Myometrial cell (primary cell): ENCODE data around the gene ZNF605. TPM values are rescaled to one million over a fixed set of nuclear protein-coding genes. Genes with fewer than 3 reads are reported as not detected.

Experiments
- total RNA-seq: library from RNA; depleted of rRNA; stranded (reverse); fragments of >200 nt; gene quantifications from 2 replicates; pipeline ENCODE4 v1.2.3, GENCODE V29; 2015

Gene ZNF605
- 2.1 and 3.5 TPM in 2 replicates for total RNA-seq

DNA sequence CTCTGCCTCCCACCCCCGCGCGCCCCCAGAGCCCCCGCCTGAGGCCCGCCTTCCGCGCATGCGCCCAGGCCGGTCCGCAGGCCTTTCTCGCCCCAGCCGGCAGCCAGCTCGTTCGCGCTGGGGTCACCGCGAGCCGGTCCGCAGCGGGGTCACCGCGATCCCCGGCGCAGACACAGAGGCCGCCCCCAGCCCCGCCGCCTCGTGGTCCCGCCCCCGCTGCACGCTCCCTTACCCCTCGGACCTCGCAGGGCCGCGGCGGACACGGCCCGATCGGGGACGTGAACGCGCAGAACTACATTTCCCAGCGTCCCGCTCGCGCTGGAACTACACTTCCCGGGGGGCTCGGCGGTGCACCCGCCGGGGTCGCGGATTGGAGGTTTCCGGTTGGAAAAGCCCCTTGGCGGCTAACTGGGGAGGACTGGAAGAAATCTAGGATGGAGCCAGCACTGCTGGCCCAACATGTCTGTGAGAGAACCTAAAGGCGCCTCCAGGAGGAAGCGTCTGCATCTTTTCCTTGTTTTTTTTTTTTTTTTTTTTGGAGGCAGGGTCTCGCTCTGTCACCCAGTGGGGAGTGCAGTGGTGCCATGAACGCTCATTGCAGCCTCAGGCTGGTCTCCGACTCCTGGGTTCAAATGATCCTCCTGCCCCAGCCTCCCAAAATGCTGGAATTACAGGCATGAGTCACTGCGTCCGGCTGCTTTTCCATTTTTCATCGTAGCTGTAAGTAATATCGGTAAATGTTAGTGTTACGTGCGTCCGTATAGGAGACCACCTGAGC lies at the start of gene ZNF605:
TSS of gene ZNF605 (minus strand) at position 296 of the 778 bp plus-strand sequence. CDS start 10,671 bp downstream, outside the sequence.

GRCh38 chr12:132986001-132986884 lies 30.1 kb upstream of the ZNF605 start, which contains the start of gene ZNF26:
ZNF26 (plus strand) TSS chr12:132986367; CDS start chr12:132986841, 474 bp downstream.

DNA sequence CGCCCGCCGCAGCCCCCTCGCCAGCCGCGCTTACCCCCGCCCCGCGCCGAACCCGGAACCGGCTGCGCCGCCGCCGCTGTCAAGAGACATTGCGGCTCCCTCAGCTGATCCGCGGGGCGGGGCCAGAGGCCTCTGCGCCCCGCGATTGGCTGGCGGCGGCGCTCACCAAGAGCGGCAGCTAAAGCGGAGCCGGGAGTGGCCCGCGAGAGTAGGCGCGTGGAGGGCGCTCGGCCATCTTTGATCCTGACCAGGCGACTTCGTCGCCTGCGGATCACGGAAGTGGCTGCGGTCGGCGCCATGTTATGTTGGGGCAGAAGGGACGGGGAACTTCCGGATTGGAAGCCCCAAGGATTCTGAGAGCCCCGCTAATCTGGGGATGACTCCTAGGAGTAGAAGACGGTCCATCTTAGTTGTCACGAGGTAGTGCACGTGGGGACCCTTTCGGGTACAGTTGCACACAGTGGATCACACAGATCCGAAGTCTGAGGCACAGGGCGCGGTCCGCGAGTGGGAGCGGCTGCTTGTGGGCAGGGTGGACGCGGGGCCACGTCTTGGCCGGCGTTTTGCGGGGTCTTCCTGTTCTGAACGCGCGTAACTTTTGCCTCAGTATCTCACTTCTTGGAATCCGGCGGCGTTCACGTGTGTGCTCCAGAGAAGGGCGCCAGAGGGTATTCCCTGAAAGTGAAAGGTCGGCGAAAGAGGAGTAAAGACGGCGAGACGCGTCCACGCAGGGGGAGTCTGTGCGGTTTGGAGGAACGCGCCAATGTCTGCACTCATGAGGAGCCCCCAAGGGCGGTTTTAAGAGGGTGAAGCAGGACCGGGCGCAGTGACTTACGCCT lies 68.4 kb downstream of the ZNF605 start, which contains the start of gene CHFR:
TSS of gene CHFR (minus strand) at position 93 of the 839 bp plus-strand sequence. CDS start 277 bp downstream, outside the sequence.

Other genes with a start within 250 kb of the ZNF605 start
- 32.3 and 39.2 TPM in 2 replicates for gene PGAM5, start 245.5 kb downstream of the ZNF605 start, total RNA-seq
- gene ANKLE2, start 194.5 kb downstream of the ZNF605 start, total RNA-seq = 51.3 and 58.5 TPM in 2 replicates
- 58.5 and 74.6 TPM in 2 replicates for gene GOLGA3, start 127.4 kb downstream of the ZNF605 start, total RNA-seq
- 33.5 and 39.5 TPM in 2 replicates for gene CHFR, start 68.7 kb downstream of the ZNF605 start, total RNA-seq
- gene ZNF26, start 30.1 kb upstream of the ZNF605 start, total RNA-seq = 3.4 and 3.5 TPM in 2 replicates
- gene ZNF84, start 81.2 kb upstream of the ZNF605 start, total RNA-seq = 6.9 and 12.1 TPM in 2 replicates
- gene ZNF140, start 124.6 kb upstream of the ZNF605 start, total RNA-seq = 8.2 and 8.9 TPM in 2 replicates
- 0.29 and 0.35 TPM in 2 replicates for gene ZNF891, start 174.0 kb upstream of the ZNF605 start, total RNA-seq
- 1.1 and 6.1 TPM in 2 replicates for gene ZNF10, start 174.3 kb upstream of the ZNF605 start, total RNA-seq
- gene ZNF268, start 225.2 kb upstream of the ZNF605 start, total RNA-seq = 11.5 and 14.2 TPM in 2 replicates